ENCODE data around the gene NDUFB5. TPM values are rescaled to one million over a fixed set of nuclear protein-coding genes. Genes with fewer than 3 reads are reported as not detected.

The NDUFB5 gene
- total and polyA plus RNA-seq, 10 of the 15 experiments (the other 5 are each of a cell fraction or from before 2014, with no cell fraction given): 82.0 to 320 (median 126) TPM

GRCh38 chr3:179608931-179609720 is 4.5 kb downstream of the NDUFB5 start (continued):
- TF ChIP-seq ASH2L (IDR thresholded peaks at IDR 0.05; ENCODE audit: borderline replicate concordance, low read depth): no peak
- TF ChIP-seq CREB1 (IDR thresholded peaks at IDR 0.05; ENCODE audit: low read depth): peak; percentile 66
- TF ChIP-seq TCF7 (IDR thresholded peaks at IDR 0.05; ENCODE audit: borderline replicate concordance): no peak
- no peak for TF ChIP-seq POLR2AphosphoS5 (IDR thresholded peaks at IDR 0.05; ENCODE audit: low read length)
- peak; percentile 34; the same call in 1 of the 2 replicates for TF ChIP-seq PKNOX1 (IDR thresholded peaks at IDR 0.05)
- TF ChIP-seq PRDM15 (CRISPR knock-in tag; IDR thresholded peaks at IDR 0.05): no peak
- TF ChIP-seq SMAD5 (IDR thresholded peaks at IDR 0.05; ENCODE audit: low read depth): no peak
